ENCODE data around the gene SHOX.

Gene SHOX

DNA sequence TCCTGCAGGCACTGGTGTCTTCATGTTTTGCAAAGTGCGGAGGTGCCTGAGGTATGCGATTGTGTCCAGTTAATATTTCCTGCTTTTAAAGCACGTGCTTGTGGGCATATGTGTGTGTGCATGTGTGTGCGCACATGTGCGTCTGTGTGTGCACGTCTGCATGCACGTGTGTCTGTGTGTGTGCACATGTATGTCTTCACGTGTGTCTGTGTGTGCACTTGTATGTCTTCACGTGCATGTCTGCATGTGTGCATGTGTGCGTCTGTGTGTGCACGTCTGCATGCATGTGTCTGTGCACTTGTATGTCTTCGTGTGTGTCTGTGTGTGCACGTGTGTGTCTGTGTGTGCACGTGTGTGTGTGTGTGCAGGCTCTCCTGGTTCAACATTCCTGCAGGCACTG lies 49.5 kb downstream of the SHOX start:
- ATAC-seq (ENCODE audit: low read depth), result no peak

DNA sequence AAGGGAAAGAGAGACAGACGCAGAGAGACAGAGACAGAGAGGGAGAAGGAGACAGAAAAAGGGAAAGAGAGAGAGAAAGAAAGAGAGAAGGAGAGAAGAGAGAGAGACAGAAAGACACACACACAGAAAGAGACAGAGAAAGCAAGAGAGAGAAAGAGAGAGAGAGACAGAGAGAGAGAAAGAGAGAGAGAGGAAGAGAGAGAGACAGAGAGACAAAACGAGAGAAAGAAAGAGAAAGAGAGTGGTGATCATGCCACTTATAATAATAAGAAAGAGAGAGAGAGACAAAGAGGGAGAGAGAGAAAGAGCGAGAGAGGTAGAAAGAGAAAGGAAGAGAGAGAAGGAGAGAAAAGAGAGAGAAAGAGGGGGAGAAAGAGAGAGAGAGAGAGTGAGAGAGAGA lies 51.4 kb downstream of the SHOX start:
- Histone ChIP-seq H3K9me3 (ENCODE audit: severe bottlenecking) (peaks cover 20% of the 10 kb centered on the region), H3K36me3 (ENCODE audit: low read depth) (no peaks in the 10 kb centered on the region), H3K4me3 (ENCODE audit: severe bottlenecking) (no peak overlapping the region), H3K27me3 (ENCODE audit: insufficient read depth, poor library complexity, severe bottlenecking) (no peaks in the 10 kb centered on the region), H3K4me1 (ENCODE audit: insufficient read depth, poor library complexity, severe bottlenecking) (no peaks in the 10 kb centered on the region), H3K27ac (ENCODE audit: poor library complexity, severe bottlenecking) (no peak overlapping the region)
- no peak for ATAC-seq (ENCODE audit: low read depth)
- TF ChIP-seq, protein P1, sequence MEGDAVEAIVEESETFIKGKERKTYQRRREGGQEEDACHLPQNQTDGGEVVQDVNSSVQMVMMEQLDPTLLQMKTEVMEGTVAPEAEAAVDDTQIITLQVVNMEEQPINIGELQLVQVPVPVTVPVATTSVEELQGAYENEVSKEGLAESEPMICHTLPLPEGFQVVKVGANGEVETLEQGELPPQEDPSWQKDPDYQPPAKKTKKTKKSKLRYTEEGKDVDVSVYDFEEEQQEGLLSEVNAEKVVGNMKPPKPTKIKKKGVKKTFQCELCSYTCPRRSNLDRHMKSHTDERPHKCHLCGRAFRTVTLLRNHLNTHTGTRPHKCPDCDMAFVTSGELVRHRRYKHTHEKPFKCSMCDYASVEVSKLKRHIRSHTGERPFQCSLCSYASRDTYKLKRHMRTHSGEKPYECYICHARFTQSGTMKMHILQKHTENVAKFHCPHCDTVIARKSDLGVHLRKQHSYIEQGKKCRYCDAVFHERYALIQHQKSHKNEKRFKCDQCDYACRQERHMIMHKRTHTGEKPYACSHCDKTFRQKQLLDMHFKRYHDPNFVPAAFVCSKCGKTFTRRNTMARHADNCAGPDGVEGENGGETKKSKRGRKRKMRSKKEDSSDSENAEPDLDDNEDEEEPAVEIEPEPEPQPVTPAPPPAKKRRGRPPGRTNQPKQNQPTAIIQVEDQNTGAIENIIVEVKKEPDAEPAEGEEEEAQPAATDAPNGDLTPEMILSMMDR (IDR thresholded peaks at IDR 0.05; ENCODE audit: poor library complexity, severe bottlenecking), result no peak
- DNase-seq (ENCODE audit: low spot score), result no peak

More for the DNA sequence above, 49.5 kb downstream of the SHOX start:
- H3K4me3 ChIP-seq (ENCODE audit: severe bottlenecking), result no peak overlapping the region
- TF ChIP-seq, protein P1 (IDR thresholded peaks at IDR 0.05; ENCODE audit: poor library complexity, severe bottlenecking), result no peak
- no peaks in the 10 kb centered on the region for H3K36me3 ChIP-seq (ENCODE audit: low read depth)
- H3K4me1 ChIP-seq (ENCODE audit: insufficient read depth, poor library complexity, severe bottlenecking), result no peaks in the 10 kb centered on the region
- DNase-seq (ENCODE audit: low spot score), result no peak
- peaks cover 11% of the 10 kb centered on the region for H3K9me3 ChIP-seq (ENCODE audit: severe bottlenecking)
- no peak overlapping the region for H3K27ac ChIP-seq (ENCODE audit: poor library complexity, severe bottlenecking)
- H3K27me3 ChIP-seq (ENCODE audit: insufficient read depth, poor library complexity, severe bottlenecking), result no peaks in the 10 kb centered on the region

DNA sequence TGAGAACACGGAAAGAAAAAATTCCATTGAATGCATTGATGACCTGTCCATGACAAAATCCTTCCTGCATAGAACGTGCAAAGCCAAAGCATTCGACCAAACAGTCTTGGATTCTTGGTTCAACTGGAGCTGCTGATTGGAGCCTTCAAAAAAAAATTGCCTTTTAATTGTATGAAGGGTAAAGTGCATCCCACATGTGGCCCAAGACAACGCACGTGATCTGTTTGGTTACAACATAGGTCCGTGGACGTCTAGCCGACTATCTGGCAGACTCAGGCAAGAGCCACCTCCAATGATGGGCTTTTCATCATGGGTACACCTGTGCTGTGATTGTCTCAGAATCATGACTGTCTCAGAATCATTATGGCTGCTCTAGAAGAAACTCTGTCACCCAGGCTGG lies 52.3 kb downstream of the SHOX start:
- DNase-seq (ENCODE audit: low spot score) (no peak), ATAC-seq (ENCODE audit: low read depth) (no peak)
- Histone ChIP-seq H3K27me3 (ENCODE audit: insufficient read depth, poor library complexity, severe bottlenecking) (no peaks in the 10 kb centered on the region), H3K4me1 (ENCODE audit: insufficient read depth, poor library complexity, severe bottlenecking) (no peaks in the 10 kb centered on the region), H3K4me3 (ENCODE audit: severe bottlenecking) (no peak overlapping the region), H3K9me3 (ENCODE audit: severe bottlenecking) (peaks cover 23% of the 10 kb centered on the region), H3K36me3 (ENCODE audit: low read depth) (no peaks in the 10 kb centered on the region), H3K27ac (ENCODE audit: poor library complexity, severe bottlenecking) (no peak overlapping the region)
- TF ChIP-seq, protein P1 (IDR thresholded peaks at IDR 0.05; ENCODE audit: poor library complexity, severe bottlenecking), result no peak

DNA sequence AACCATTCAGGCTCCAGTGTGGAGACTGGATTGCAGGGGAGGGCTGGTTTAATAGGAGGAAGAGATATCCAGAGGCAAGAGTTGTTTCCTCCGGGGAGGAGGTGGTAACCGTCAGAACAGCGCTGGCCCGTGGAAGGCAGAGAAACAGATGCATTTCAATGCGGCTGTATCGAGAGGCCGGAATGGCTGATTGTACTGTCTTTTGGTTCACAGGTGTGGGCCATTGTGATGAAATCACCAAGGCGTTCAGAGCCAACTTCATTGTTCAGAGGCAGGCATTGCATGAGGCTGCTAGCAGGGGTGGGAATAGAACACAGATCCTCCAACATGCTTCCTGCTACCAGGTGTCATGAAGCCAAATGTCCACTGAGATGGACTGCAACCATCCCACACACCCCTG lies 53.0 kb downstream of the SHOX start:
- Histone ChIP-seq H3K27ac (ENCODE audit: poor library complexity, severe bottlenecking) (no peak overlapping the region), H3K27me3 (ENCODE audit: insufficient read depth, poor library complexity, severe bottlenecking) (no peaks in the 10 kb centered on the region), H3K36me3 (ENCODE audit: low read depth) (no peaks in the 10 kb centered on the region), H3K9me3 (ENCODE audit: severe bottlenecking) (peaks cover 25% of the 10 kb centered on the region), H3K4me1 (ENCODE audit: insufficient read depth, poor library complexity, severe bottlenecking) (no peaks in the 10 kb centered on the region), H3K4me3 (ENCODE audit: severe bottlenecking) (no peak overlapping the region)
- DNase-seq (ENCODE audit: low spot score), result no peak
- ATAC-seq (ENCODE audit: low read depth), result no peak
- TF ChIP-seq, protein P1 (IDR thresholded peaks at IDR 0.05; ENCODE audit: poor library complexity, severe bottlenecking), result no peak

DNA sequence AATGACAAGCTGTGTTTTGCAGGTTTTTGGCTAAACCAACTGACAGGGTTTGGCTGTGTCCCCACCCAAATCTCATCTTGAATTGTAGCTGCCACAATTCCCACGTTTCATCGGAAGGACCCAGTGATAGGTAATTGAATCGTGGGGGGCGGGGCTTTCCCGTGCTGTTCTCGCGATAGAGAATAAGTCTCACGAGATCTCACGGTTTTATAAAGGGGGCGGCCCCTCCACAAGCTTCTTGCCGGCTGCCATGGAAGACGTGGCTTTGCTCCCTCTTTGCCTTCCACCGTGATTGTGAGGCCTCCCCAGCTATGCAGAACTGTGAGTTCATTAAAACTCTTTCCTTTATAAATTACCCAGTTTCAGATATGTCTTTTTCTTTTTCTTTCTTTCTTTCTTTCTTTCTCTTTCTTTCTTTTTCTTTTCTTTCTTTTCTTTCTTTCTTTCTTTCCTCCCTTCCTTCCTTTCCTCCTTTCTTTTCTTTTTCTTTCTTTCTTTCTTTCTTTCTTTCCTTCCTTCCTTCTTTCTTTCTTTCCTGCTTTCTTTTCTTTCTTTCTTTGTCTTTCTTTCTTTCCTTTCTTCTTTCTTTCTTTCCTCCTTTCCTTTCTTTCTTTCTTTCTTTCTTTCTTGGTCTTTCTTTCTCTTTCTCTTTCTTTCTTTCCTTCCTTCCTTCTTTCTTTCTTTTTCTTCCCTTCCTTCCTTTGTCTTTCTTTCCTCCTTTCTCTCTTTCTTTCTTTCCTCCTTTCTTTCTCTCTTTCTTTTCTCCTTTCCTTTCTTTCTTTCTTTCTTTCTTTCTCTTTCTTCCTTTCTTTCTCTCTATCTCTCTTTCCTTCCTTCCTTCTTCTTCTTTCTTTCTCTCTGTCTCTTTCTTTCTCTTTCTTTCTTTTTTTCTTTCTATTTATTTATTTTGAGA lies 54.8 kb downstream of the SHOX start:
- DNase-seq (ENCODE audit: low spot score), result no peak
- ATAC-seq (ENCODE audit: low read depth), result no peak
- no peak overlapping the region for H3K4me3 ChIP-seq (ENCODE audit: severe bottlenecking)
- no peaks in the 10 kb centered on the region for H3K36me3 ChIP-seq (ENCODE audit: low read depth)
- H3K4me1 ChIP-seq (ENCODE audit: insufficient read depth, poor library complexity, severe bottlenecking), result no peaks in the 10 kb centered on the region
- H3K27ac ChIP-seq (ENCODE audit: poor library complexity, severe bottlenecking), result no peak overlapping the region
- TF ChIP-seq, protein P1 (IDR thresholded peaks at IDR 0.05; ENCODE audit: poor library complexity, severe bottlenecking), result no peak
- no peaks in the 10 kb centered on the region for H3K27me3 ChIP-seq (ENCODE audit: insufficient read depth, poor library complexity, severe bottlenecking)
- peaks cover 29% of the 10 kb centered on the region for H3K9me3 ChIP-seq (ENCODE audit: severe bottlenecking)

Data from RWPE2 (cell line).